LNCAP (cell line): ENCODE data around the gene FCRL3.

Experiments used
- CTCF ChIP-seq: fragments of 450-650 bp; IDR thresholded peaks from 2 replicates; pipeline ENCODE4 v1.5.1; 2017; ENCODE audit warnings: mild to moderate bottlenecking

Gene FCRL3

GRCh38 chr1:157641177-157641576, 59.4 kb downstream of the FCRL3 start:
- TF ChIP-seq CTCF: no peak

- TF ChIP-seq CTCF: no peak
Observed at GRCh38 chr1:157639800-157640199, 60.8 kb downstream of the FCRL3 start.

- no peak for TF ChIP-seq CTCF
Observed at GRCh38 chr1:157628773-157629172, 71.8 kb downstream of the FCRL3 start.
